NCI-H1694 (cell line): Measurements from ENCODE around the gene DNM1.
A peak's percentile ranks its signal among the peaks of the same experiment; 100 is the strongest.

Experiments
- DNase-seq: peaks from one replicate; lab custom pipeline; 2025; lab: John Stamatoyannopoulos, UW

The DNM1 gene

DNA sequence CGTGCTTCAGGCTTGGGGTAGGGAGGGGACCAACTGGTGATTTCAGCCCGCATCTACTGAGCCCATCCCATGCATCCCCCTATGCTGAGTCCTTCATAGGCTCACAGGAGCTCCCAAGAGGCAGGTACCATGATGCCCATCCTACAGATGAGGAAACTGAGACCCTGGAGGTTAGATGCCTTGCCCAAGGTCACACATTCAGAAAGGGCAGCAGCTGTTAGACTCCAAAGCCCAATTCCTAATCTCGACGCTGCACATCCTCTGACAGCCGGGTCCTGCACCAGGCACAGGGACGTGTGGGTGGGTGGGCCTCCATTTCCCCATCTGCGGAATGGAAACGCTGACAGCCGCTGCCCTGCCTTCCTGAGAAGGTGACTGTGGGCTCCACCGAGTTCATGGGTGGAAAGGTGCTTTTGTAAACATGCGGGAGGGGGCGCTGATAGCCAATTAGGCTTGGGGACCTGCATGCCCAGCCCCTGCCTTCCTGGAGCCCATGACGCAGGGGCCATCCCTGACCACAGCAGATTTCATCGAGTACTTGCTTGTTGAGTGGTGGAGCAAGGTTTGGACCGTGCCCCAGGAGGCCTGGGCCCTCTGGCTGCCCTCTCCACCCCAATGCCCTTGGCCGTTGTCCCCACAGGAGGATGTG is 2.2 kb downstream of the DNM1 start:
- DNase-seq = no peak

DNA sequence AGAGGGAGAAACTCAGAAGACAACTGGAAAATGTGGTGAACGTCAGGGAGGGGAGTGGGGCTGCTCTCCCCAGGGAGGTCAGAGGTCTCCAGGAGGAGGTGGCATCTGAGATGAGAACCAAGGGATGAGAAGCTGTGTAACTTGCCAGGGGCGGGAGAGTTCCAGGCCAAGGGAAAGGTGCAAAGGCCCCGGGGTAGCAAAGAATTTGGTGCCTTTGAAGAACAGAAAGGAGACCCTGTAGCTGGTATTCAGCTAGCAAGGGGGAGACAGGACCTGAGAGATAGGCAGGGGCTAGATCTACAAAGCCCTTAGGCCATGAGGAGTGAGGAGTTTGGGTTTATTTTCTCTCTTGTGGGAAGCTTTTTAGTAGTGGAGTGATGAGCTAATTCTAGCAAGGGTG is 3.3 kb downstream of the DNM1 start:
- DNase-seq = no peak

DNA sequence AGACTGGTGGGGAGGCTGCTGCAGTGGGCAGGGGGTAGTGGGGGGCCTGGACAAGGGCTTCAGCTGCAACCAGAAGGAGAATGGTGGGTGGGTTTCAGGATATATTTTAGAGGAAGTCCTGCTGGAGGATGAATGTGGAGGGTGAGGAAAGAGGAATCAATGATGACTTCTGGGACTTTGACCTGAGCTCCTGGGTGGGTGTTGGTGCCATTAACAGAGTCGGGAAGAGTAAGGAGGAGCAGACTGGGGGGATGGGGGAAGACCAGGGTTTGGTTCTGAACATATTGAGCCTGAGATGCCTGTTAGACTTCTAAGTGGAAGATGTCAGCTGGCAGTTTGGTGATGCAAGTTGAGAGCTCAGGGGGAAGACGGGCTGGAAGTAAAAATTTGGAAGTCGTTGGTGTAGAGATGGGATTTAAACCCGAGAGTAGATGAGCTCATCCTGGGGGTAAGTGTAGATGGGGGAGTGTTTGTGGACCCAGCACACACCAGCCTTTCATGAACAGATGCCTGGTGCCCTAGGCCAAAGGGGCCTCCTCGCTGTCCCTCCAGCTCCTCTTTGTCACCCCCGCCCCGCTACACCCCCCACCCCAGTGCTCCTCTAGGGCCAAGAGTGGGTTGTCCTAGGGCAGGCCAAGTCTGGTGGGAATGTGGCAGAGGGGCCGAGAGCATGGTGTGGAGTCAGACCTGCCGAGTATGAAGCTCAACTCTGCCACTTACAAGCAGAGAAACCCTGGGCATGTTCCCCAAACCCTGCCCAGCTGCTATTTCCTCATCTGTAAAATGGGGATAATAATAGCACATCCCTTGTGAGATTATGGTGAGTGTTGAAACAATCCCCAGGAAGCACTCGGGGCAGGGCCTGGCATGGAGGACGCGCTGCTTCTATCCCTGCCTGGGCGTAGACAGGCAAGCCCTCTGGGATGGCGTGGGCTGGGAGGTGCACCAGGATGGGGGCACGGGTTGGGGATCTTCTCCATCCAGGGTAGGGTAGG is 4.0 kb downstream of the DNM1 start:
- DNase-seq = no peak

DNA sequence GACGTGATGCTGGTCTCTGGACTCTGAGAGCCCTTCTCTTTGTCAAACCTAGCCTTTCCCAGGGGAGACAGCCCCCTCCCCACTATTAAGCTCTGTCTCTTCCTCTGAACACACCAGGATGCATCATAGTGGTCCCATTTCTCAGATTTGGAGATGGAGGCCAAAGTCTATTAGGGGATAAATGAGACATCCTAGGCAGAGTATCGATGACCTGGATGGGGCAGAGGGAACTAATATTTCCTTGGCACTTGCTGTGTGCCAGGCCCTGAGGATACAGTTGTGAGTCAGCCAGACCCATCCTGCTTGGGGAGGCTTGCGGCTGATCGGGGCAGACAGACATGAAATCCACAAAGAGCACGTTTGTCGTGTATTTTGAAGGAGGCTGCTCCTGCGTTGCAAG is 5.2 kb downstream of the DNM1 start:
- DNase-seq = no peak

DNA sequence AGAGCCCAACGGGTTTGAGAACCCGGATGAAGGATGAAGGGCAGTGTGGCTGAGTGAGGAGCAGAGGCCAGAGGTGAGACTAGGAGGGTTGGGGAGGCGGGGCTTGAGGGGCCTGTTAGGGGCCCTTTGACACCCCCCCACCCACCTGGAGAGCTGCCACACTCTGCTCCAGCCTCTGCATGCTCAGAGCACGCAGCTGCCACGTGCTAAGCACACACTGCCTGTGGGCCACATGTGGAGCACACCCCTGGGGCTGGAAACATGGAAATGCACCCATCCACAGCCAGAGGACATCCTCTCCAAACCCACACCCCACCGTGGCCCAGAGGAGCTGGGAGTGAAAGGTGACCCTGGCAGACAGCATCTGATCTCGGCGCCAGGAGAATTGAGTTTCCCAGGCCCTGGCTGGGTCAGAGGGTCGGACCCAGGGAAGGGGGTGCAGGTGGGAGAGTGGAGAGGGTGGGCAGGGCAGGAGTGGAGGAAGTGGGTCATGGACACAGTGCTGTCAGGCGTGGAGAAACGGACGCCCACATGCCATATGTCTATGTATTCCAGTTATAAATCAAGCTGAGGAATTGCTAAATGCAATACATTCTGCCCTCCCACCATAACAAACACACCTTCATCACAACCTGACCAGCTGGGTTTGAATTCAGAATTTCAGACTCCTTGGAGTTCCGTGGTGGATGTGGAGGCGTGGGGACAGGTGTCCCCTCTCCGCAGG is 5.9 kb downstream of the DNM1 start:
- DNase-seq = peak; percentile 19

DNA sequence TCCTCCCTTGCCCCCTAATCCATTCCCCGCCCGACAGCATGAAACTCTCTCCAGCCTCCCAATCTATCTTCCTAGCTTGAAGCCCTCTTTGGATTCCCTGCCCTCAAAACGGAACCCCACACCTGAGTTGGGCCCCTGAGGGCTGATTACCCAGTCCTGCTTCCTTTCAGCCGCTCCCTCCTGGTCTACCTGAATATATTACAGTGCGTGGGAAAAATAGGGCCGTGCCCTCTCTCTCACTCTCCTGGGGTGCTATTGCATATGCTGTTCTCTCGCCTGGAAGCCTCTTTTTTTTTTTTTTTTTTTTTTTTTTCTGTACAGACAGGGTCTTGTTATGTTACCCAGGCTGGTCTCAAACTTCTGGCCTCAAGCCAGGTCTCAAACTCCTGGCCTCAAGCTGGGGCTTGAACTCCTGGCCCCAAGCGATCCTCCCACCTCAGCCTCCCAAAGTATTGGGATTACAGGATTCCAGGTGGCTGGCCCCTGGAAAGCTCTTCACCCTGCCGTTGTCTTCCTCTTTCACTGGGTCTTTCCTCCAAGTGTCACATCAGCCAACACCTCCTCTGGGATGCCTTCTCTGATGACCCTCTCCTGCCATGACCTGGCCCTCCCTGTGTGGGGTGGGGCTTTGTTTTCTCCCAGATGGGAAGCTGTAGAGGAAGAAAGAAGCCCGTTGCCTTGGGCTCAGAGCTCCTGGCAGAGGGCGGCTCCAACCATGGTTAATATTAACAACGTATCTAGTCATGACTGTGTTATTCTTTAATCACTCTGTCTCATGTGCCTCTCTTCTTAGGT is 8.2 kb downstream of the DNM1 start:
- no peak for DNase-seq

DNA sequence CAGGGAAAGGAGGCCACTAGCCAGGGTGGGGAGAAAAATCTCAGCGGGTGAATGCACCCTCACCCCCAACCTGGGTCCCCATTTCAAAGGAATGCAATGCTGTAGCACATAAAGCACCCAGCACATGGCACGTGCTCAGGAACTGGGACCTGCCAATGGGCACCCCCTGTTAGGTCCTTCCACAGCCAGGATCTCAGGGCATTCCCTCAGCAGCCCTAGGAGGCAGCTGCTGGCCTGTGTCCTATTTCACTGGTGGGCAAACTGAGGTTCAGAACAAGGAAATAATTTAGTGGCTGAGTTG is 8.8 kb downstream of the DNM1 start:
- DNase-seq = no peak

DNA sequence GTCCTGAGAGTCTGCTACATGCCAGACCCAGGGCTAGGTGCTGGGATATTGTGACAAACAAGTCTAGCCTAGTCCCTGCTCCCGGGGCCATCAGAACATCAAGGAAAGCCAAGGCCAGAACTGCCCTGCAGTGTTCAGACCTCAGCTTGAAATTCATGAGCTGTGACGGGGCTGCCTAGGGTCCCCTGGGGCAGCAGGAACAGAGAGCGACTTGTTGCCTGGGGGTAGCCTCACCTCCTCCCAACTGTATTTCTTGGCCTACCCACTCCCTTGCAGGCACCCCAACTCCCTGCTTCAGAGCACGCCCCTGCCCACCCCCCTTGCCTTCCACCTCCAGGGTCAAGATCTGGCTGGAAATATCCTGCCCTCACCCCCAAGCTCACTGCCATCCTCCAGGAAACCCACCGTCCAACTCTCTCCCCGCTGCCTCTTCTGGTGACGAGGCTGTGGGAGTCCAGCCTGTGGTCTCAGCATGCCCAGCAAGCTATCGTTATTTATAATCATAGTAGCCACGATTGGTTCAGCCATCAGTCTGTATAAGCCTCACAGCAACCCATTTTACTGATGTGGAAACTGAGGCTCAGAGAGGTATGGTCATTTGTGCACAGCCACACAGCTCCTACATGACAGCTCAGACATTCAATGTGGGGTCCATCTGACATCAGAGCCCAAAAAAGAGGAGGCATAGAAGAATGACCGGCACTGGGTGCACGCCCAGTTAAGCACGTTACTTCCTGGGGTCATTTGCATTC is 10.7 kb downstream of the DNM1 start:
- no peak for DNase-seq

DNA sequence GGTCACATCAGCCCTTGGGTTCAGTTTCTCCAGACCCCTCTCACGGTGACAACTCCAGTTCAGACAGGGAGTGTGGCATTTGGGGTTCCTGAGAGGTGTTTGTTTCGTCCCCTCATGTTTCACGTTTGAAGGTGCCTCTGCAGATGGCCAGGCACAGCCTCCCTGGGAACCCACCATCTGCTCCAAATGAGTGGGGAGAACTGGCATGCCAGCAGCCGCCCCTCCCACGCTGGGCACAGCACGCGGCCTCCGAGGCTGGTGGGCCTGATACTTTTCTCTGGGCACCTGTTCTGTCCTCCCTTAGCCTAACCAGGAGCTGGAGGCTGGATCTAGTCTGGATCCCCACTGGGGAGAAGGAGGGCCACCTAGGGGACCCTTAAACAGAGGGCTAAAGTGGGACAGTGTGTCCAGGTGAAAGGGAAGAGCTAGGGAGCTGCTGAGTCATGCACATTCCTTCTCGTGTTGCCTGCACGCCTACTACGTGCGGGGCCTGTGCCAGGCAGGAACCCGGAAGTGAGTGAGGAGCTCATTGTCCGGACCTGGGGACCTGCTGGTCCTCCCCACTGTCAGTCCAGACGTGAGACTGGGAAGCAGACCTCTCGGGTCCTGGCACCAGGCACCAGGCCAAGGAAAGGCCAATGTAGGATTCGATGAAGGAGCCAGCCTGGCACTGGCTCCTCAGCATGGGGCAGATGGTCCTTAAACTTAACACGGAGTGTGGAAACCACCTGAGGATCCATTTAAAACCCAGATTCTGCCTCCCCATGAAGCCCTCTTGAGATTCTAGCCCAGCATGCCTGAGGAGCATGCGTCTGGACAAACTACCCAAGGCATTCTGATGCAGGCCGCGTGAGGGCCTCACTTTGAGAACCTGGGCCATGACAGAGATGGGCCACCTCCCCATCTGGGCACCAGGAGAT is 11.7 kb downstream of the DNM1 start:
- no peak for DNase-seq

DNA sequence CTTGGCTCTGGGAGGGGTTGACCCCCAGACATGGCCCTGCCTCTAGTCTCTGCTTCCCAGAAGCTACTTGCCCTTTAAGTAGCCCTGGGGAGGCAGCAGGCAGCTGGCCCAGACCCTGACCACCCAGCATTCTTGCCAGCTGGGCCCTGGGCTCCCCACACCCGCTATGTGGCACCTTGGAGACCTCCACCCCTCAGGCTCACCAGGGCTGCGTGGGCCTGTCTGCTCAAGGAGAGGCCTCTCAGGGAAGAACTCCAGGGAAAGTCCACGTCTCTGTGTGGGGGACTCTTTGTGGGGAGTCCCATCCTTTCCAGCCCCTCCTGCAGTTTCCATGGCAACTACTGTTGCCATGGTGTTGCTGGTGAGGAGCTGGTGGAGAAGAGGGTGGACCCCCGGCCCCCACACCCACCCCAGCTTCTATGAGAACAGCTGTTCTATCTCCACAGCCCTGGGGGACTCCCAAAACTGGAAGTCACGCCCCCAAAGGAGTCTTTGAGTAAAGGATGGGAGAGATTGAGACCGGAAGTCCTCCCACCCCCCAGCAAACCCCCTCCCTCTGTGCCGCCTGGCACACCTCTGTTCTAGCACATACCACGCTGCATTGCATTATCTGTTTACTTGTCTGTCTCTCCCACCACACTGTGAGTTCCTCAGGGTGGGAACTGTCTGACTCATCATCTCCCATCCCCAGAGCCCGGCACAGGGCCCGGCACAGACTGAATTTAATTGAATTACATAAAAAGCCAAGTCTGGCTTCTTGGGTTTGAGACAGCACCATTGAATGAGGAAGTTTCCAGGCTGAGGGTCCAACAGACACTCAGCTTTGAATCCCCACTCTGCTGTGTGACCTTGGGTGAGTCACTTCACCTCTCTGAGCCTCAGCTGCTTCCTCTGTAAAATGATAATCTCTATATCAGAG is 12.6 kb downstream of the DNM1 start:
- DNase-seq = no peak

DNA sequence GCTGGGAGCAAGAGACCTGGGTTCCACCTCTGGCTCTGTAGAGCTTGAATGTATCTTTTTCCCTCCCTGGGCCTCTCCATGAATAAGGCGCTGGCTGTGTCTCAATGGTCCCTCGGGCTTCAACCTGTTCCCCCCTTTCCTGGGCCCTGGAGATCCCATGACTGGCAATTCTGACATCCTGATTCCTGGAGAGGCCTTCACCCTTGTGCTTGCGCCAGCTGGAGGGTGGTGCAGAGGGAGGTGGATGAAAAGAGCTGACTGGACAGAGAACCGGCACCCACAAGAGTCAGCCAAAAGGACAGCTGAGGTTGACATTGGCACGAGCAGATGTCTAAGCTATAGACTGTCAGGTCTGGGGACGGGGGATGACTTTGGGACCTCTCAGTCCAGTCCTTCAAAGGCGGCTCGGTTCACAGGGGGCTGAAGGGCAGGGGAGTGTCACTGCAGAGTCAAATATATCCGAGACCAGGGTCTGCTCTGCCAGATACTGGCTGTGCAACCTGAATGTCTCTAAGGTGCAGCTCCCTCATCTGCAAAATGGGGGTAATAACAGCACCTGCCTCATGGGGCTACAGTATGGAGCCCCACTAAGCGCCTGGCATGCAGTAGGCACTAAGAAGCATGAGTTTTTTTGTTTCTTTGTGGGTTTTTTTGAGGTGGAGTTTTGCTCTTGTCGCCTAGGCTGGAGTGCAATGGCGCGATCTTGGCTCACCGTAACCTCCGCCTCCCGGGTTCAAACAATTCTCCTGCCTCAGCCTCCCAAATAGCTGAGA is 13.8 kb downstream of the DNM1 start:
- DNase-seq = no peak

DNA sequence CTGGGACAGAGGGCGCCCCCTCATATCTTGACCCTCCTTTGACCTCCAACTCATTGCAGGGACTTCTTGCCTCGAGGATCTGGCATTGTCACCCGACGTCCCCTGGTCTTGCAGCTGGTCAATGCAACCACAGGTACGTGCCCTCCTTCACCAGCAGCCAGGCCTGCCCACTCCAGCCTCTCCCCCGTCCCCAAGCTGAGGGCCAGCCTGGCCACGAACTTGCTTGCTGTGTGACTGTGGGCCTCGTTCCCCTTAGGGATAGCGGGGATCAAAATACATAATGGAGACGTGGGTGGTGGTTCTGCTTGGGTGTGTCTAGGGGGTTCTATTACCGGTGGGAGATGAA is 15.0 kb downstream of the DNM1 start:
- no peak for DNase-seq

DNA sequence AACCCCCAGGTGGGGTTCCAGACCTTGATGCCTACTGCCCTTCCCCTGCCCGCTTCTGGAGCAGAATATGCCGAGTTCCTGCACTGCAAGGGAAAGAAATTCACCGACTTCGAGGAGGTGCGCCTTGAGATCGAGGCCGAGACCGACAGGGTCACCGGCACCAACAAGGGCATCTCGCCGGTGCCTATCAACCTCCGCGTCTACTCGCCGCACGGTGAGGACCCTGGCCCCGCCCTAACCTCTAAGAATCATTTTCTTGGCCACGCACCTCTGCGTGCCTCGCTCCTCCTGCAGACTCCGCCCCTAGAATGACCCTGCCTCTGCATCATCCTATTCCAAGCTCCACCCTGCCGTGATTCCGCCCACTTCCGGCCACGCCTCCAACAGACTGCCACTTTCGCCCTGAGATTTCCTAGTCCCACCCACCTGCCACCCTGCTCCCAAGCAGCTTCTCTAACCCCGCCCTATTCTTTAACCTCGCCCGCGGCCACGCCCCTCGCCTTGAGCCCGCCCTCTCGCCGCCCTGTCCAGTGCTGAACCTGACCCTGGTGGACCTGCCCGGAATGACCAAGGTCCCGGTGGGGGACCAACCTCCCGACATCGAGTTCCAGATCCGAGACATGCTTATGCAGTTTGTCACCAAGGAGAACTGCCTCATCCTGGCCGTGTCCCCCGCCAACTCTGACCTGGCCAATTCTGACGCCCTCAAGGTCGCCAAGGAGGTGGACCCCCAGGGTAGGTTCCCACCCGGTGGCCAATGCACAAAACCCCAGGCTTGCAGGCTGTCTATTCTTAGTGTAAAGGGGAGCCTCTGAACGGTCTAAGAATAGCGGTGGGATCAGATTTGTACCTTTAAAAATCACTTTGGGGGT is 15.6 kb downstream of the DNM1 start:
- DNase-seq = no peak

DNA sequence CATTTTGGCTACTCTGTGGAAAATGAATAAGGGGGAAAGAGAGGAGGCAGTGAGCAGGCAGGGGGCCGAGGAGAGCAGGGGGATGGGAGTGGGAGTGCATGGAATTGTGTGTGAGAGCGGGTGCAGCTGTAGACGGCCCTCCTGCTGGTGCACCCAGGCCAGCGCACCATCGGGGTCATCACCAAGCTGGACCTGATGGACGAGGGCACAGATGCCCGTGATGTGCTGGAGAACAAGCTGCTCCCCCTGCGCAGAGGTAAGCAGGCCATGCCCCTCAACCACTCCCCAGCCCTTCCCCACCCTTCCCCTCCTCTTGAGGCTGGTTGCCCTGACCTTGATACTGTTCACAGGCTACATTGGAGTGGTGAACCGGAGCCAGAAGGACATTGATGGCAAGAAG is 16.7 kb downstream of the DNM1 start:
- DNase-seq = no peak

DNA sequence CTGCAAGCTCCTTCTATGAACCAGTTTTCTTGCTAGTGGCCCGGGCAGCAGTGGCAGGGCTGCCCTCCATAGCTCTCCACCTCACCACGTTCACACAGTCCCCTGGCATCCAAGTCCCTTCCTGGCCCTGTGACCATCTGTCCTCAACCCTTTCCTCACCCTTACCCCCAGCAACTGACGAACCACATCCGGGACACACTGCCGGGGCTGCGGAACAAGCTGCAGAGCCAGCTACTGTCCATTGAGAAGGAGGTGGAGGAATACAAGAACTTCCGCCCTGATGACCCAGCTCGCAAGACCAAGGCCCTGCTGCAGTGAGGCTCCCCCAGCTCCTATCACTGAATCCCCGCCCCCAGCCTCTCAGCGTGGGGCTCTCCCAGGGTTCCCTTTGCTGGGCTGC is 18.8 kb downstream of the DNM1 start:
- no peak for DNase-seq

DNA sequence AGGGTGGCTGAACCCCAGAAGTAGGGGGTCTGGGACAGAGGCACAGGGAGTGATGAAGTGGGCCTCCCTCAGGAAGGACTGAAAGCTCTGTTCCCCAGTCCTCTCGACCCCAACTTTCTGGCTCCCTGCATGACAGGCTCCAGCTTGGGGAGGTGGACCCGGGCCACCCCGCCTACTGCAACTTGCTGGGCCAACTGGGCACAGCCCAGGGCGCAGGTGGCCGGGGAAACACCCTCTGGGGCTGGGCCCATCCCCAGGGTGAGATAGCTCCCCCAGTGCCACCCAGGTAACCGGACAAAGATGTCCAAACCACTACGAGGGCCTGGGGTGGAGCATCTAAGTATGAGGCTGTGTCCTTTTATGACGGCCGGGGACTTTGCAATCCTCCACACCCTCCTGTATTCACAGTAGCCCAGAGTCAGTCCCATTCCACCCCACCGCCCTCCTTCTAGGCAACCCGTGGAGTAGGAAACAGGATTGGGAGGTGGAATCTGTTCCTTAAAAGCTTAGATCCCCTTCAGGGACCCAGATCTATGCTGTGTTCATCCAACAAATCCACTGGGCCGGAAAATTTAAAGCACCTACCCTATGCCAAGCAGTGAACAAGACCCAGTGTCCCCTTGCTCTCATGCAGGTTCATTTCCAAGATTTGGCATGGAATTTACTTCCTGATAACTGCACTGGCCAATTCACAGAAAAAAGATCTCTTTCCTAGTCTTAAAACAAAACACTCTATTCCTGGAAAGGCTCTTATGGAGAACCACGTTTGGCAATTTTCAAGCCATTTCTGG is 19.9 kb downstream of the DNM1 start:
- DNase-seq = no peak

DNA sequence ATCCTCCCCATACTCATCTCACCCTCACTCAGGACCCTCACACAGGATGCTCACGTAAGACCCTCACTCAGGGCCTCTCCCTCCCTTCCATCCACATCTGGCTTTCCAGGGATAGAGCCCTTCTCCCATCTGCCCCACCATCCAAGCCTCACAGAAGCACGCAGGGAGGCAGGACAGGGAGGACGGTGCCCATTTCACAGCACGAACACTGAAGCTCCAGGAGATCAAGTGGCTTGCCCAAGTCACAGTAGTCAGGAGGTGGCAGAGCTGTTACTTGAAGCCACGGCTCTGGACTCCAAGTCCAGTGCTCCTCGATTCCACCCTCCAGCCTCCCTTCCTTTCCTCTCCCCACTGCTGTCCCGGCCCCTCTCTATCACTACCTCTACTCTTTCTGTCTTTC is 21.7 kb downstream of the DNM1 start:
- DNase-seq = no peak
